CD4-positive, alpha-beta memory T cell (primary cell): ENCODE measurements around the gene RSKR. TPM values are rescaled to one million over a fixed set of nuclear protein-coding genes. Genes with fewer than 3 reads are reported as not detected.
"Not testable (repeated sequence)": the region's sequence is repeated elsewhere in the genome, so short reads cannot be mapped to it uniquely, and the experiment has no call there.

Source experiments
- CTCF ChIA-PET: fragments of 350-600 bp; sonication (Branson Sonifier 250); formaldehyde crosslinking; loops from one replicate; lab custom pipeline; 2021; ENCODE audit warnings: inconsistent platforms; ENCODE audit not compliant: partially characterized antibody; lab: Charles Lee
- POLR2A ChIA-PET: fragments of 350-600 bp; sonication (Branson Sonifier 250); formaldehyde crosslinking; loops from one replicate; lab custom pipeline; 2021; ENCODE audit not compliant: partially characterized antibody; lab: Charles Lee
- DNase-seq, 5 donors: peaks; one replicate each; pipeline versions ENCODE4 v3.0.0 to v3.0.0-alpha.2; 2020 to 2022; ENCODE audit warnings: mixed read lengths in 1 of 5
- H3K27ac ChIP-seq: one replicate; pipeline ENCODE4 v1.7.0; 2013; ENCODE audit warnings: low read depth, low read length
- H3K27me3 ChIP-seq: 2 replicates; pipeline ENCODE4 v1.7.0; 2013; ENCODE audit warnings: mild to moderate bottlenecking, low read length, moderate library complexity; ENCODE audit not compliant: insufficient read depth
- H3K36me3 ChIP-seq: 2 replicates; pipeline ENCODE4 v1.7.0; 2013; ENCODE audit warnings: mild to moderate bottlenecking, low read length, moderate library complexity; ENCODE audit not compliant: insufficient read depth
- H3K4me1 ChIP-seq: 2 replicates; pipeline ENCODE4 v1.7.0; 2013; ENCODE audit warnings: mild to moderate bottlenecking, low read length, moderate library complexity; ENCODE audit not compliant: insufficient read depth
- H3K4me3 ChIP-seq, 2 donors: one replicate each; pipeline ENCODE4 v1.7.0; 2013; ENCODE audit warnings: low read length in 2 of 2, mild to moderate bottlenecking in 1 of 2
- H3K9me3 ChIP-seq, 2 donors: one replicate each; pipeline ENCODE4 v1.7.0; 2013; ENCODE audit warnings: low read length in 2 of 2, control low read depth in 1 of 2; ENCODE audit not compliant: control insufficient read depth in 1 of 2
- H3K27ac Mint-ChIP-seq, 7 donors: one replicate each; pipeline ENCODE4 v1.8.0; 2020 to 2021; ENCODE audit warnings: mixed read lengths in 7 of 7, mild to moderate bottlenecking in 6 of 7, inconsistent platforms in 3 of 7, moderate library complexity in 3 of 7
- H3K27me3 Mint-ChIP-seq, 2 donors: one replicate each; pipeline ENCODE4 v1.8.0; 2020 to 2021; ENCODE audit warnings: mixed read lengths in 2 of 2
- H3K36me3 Mint-ChIP-seq, 2 donors: one replicate each; pipeline ENCODE4 v1.8.0; 2020 to 2021; ENCODE audit warnings: mixed read lengths in 2 of 2, inconsistent platforms in 1 of 2, mild to moderate bottlenecking in 1 of 2
- H3K4me1 Mint-ChIP-seq, 4 donors: one replicate each; pipeline ENCODE4 v1.8.0; 2020 to 2021; ENCODE audit warnings: mixed read lengths in 4 of 4, mild to moderate bottlenecking in 1 of 4
- H3K4me3 Mint-ChIP-seq, 8 donors: one replicate each; pipeline ENCODE4 v1.8.0; 2020 to 2021; ENCODE audit warnings: mixed read lengths in 8 of 8, mild to moderate bottlenecking in 7 of 8, moderate library complexity in 6 of 8, inconsistent platforms in 3 of 8
- H3K9me3 Mint-ChIP-seq, 8 donors: one replicate each; pipeline ENCODE4 v1.8.0; 2020 to 2021; ENCODE audit warnings: mixed read lengths in 8 of 8, mild to moderate bottlenecking in 5 of 8, inconsistent platforms in 3 of 8, moderate library complexity in 1 of 8
- intact Hi-C: fragments of 100-400 bp; cut with micrococcal nuclease; formaldehyde crosslinking; loops from one replicate; pipeline ENCODE4 v1.15.1; 2023
- polyA plus RNA-seq, 2 donors: library from polyadenylated mRNA; unstranded; fragments of 300-500 nt; fragmentation: Illumina TruSeq; gene quantifications; one replicate each; pipeline ENCODE4 v1.2.3, GENCODE V29; 2021
- total RNA-seq, 2 experiments: library from RNA; stranded (reverse); gene quantifications; one replicate each; pipeline ENCODE4 v1.2.3, GENCODE V29; 2021

The RSKR gene
- total and polyA plus RNA-seq, 4 experiments from 2014 or later = 27.2 to 29.6 TPM; not detected in 2

DNA sequence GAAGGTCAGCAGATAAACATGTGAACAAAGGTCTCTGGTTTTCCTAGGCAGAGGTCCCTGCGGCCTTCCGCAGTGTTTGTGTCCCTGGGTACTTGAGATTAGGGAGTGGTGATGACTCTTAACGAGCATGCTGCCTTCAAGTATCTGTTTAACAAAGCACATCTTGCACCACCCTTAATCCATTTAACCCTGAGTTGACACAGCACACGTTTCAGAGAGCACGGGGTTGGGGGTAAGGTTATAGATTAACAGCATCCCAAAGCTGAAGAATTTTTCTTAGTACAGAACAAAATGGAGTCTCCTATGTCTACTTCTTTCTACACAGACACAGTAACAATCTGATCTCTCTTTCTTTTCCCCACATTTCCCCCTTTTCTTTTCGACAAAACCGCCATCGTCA is 44.4 kb upstream of the RSKR start:
- H3K4me3 ChIP-seq, POLR2A ChIA-PET, DNase-seq, H3K27me3 Mint-ChIP-seq, H3K9me3 Mint-ChIP-seq, H3K9me3 ChIP-seq, H3K27me3 ChIP-seq, H3K36me3 ChIP-seq, H3K27ac ChIP-seq, intact Hi-C loops: not testable (repeated sequence)
- peaks cover 28 to 48% (median 38%) of the 10 kb centered on the region in 4 donors for H3K4me1 Mint-ChIP-seq
- peaks cover 23% of the 10 kb centered on the region for H3K4me1 ChIP-seq
- H3K36me3 Mint-ChIP-seq = peaks cover 9 to 46% of the 10 kb centered on the region in 2 donors
- peak overlapping the region in 2 of 7 donors; percentile 41 to 68 for H3K27ac Mint-ChIP-seq
- peak overlapping the region in 1 of 8 donors; percentile 17 for H3K4me3 Mint-ChIP-seq
- CTCF ChIA-PET = interaction anchor here (1.2 kb wide), 1 partner anchor 11 kb away, joined by 3 read pairs; no protein-coding TSS in a partner anchor

DNA sequence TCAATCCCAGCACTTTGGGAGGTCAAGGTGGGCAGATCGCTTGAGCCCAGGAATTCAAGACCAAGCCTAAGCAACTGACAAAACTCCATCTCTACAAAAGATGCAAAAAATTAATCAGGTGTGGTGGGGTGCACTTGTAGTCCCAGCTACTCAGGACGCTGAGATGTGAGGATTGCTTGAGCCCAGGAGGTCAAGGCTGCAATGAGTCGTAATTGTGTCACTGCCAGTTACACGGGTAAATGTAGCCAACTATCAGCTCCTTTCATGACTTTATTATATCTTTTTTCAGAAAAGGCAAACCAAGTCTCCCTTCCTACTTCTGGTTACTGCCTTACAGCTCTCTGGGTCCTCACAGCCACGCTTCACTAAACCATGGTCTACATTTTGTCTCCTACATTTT is 43.8 kb upstream of the RSKR start:
- Histone ChIP-seq H3K4me3 (no peak overlapping the region), H3K27me3 (no peaks in the 10 kb centered on the region), H3K36me3 (peaks cover 11% of the 10 kb centered on the region), H3K27ac (no peak overlapping the region), H3K4me1 (peaks cover 18% of the 10 kb centered on the region), H3K9me3 (no peaks in the 10 kb centered on the region)
- intact Hi-C loops = no loop called here
- Mint-ChIP-seq H3K27ac (peak overlapping the region in 4 of 7 donors; percentile 15 to 74 (median 66)), H3K27me3 (no peaks in the 10 kb centered on the region), H3K4me3 (no peak overlapping the region), H3K4me1 (peaks cover 26 to 47% (median 34%) of the 10 kb centered on the region in 4 donors), H3K36me3 (peaks cover 9 to 48% of the 10 kb centered on the region in 2 donors), H3K9me3 (no peaks in the 10 kb centered on the region)
- POLR2A ChIA-PET = interaction anchor here (0.6 kb wide), 1 partner anchor 232 kb away, joined by 3 read pairs; no protein-coding TSS in a partner anchor
- no peak for DNase-seq
- CTCF ChIA-PET = interaction anchor here (1.2 kb wide), 1 partner anchor 11 kb away, joined by 3 read pairs; no protein-coding TSS in a partner anchor

DNA sequence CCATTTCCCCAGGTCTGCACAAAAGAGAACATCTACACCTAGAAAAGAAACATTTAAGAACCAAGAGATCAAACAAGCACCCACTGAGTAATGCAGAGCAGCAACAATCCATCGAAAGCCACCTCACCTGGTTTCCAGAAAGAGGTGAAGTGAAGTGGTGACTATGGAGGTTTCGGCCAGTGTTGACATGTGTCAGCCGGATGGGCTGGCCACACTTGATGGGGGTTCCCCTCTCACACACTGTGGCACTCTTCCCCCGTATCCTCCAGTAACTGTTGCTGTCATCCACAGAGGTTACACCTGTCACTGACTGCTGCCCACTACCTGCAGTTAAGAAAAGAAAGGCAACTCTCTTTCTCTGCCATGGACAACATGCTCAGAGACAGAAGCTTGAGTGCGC is 41.2 kb upstream of the RSKR start:
- H3K9me3 ChIP-seq = no peaks in the 10 kb centered on the region
- H3K4me1 ChIP-seq = peaks cover 2% of the 10 kb centered on the region
- Mint-ChIP-seq H3K9me3 (no peaks in the 10 kb centered on the region), H3K36me3 (peaks cover 9 to 40% of the 10 kb centered on the region in 2 donors), H3K27ac (peak overlapping the region in 3 of 7 donors; percentile 1 to 48 (median 18)), H3K4me1 (peaks cover 14 to 25% (median 18%) of the 10 kb centered on the region in 4 donors), H3K4me3 (no peak overlapping the region), H3K27me3 (no peaks in the 10 kb centered on the region)
- H3K27me3 ChIP-seq = no peaks in the 10 kb centered on the region
- CTCF ChIA-PET = no interaction called here
- H3K27ac ChIP-seq = no peak overlapping the region
- H3K4me3 ChIP-seq = no peak overlapping the region
- DNase-seq = no peak
- peaks cover 24% of the 10 kb centered on the region for H3K36me3 ChIP-seq
- intact Hi-C loops = no loop called here
- POLR2A ChIA-PET = interaction anchor here (1.6 kb wide), 1 partner anchor 10 kb away, joined by 8 read pairs; the partner anchor contains the start of gene BLTP2

DNA sequence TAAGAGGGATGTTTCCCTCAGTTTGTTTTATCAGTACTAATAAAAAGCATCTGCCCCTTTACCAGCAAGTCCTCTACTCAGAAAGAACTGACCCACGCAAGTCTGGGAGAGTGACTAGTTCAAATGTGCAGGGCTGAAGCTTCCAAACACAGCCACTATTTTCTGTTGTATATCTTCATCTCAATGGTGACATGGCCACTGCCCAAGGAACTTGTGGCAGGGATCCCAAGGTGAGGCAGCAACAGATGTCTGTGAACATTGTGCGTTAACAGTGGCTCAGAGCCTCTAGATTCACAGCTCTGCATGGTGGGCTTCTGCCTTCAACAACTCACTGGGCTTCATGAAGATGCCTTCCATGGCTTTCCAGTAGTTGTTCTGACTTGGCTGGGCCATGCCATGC is 34.7 kb upstream of the RSKR start:
- Mint-ChIP-seq H3K4me3 (no peak overlapping the region), H3K9me3 (no peaks in the 10 kb centered on the region), H3K36me3 (peaks cover 6 to 41% of the 10 kb centered on the region in 2 donors), H3K4me1 (peaks cover 22 to 34% (median 26%) of the 10 kb centered on the region in 4 donors), H3K27me3 (no peaks in the 10 kb centered on the region), H3K27ac (peak overlapping the region in 1 of 7 donors; percentile 41)
- H3K27me3 ChIP-seq = no peaks in the 10 kb centered on the region
- DNase-seq = no peak
- H3K27ac ChIP-seq = no peak overlapping the region
- H3K4me1 ChIP-seq = peaks cover 32% of the 10 kb centered on the region
- no peak overlapping the region for H3K4me3 ChIP-seq
- intact Hi-C loops = loop anchor here (5.0 kb wide), 1 partner anchor 304 kb away; the partner anchor contains the start of gene PHF12
- ChIA-PET CTCF (interaction anchor here (0.6 to 2.4 kb wide), 3 partner anchors 27 to 80 kb away, joined by 3 to 9 read pairs (median 4); partner anchors contain the start of gene NEK8), POLR2A (interaction anchor here (0.8 to 2.3 kb wide), 2 partner anchors 13 to 49 kb away, joined by 3 to 14 read pairs; partner anchors contain the start of genes SDF2 and SUPT6H)
- no peaks in the 10 kb centered on the region for H3K9me3 ChIP-seq
- peaks cover 29% of the 10 kb centered on the region for H3K36me3 ChIP-seq

DNA sequence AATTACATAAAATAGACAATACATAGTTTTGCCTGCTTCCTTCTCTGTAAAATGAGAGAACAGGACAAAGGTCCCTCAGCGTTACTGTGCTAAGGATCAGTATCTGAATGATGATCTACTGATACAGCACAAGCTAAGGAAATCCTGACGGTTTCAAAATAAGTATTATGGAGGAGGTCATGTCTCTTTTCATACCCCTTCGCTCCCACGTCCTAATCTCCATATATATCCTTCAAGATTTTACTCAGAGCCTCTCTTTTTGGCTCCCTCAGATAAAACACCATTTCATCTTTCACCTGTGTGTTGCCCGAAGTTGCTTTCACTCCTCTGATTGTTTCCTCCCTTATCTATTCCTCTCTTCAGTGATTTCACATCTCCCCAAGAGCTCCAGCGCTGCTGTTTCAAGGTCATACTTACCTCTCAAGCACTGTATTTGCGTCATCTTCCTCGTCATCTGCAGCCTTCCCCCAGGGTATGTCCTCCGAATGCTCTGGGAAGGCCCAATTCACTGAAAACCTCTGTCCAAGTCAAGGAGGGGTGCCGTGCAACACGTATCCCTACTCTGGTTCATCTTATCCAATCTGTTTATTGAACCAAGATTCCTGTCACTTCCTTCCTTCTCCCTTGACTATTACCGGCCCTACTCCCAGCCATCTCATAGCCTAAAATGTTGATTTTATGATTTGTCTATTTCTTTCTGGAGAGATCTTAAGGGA is 32.2 kb upstream of the RSKR start:
- intact Hi-C loops = loop anchor here (2.0 to 5.0 kb wide), 4 partner anchors 73 to 471 kb away; partner anchors contain the start of genes PHF12, RPL23A and TLCD1
- peak overlapping the region in 1 of 2 donors; percentile 33 for H3K4me3 ChIP-seq
- H3K36me3 ChIP-seq = peaks cover 38% of the 10 kb centered on the region
- peaks cover 47% of the 10 kb centered on the region for H3K4me1 ChIP-seq
- H3K4me3 Mint-ChIP-seq = peak overlapping the region; percentile 78 to 93 (median 86)
- peak overlapping the region; percentile 93 to 99 (median 98) for H3K27ac Mint-ChIP-seq
- peaks cover 21 to 42% of the 10 kb centered on the region in 2 donors for H3K36me3 Mint-ChIP-seq
- H3K27me3 Mint-ChIP-seq = no peaks in the 10 kb centered on the region
- CTCF ChIA-PET = interaction anchor here (0.6 to 6.0 kb wide), 14 partner anchors 12 to 307 kb away, joined by 3 to 51 read pairs (median 5); partner anchors contain the start of genes NEK8, PROCA1, RPL23A and SDF2
- H3K9me3 Mint-ChIP-seq = no peaks in the 10 kb centered on the region
- peak in 3 of 5 donors; percentile 2 to 53 (median 25) for DNase-seq
- POLR2A ChIA-PET = interaction anchor here (0.5 to 3.7 kb wide), 13 partner anchors 16 to 311 kb away, joined by 3 to 77 read pairs (median 6); partner anchors contain the start of genes ALDOC, IFT20, NEK8 and PHF12
- no peaks in the 10 kb centered on the region for H3K9me3 ChIP-seq
- peaks cover 28 to 43% (median 35%) of the 10 kb centered on the region in 4 donors for H3K4me1 Mint-ChIP-seq
- H3K27ac ChIP-seq = peak overlapping the region; percentile 91
- H3K27me3 ChIP-seq = no peaks in the 10 kb centered on the region

DNA sequence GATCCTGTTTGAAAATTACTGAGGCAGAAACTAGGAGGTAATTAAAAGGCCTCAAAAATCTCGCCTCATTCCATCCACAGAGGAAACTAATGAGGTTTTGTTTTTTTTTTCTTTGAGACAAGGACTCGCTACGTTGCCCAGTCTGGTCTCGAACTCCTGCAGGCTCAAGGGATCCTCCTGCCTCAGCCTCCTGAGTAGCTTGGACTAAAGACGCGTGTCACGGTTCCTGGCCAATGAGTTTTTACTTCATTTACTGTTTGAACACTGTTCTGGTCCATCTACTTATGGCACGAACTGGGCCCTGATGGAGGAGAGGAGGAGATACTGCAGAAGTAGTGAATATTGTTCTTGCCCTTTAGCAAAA is 31.6 kb upstream of the RSKR start:
- Mint-ChIP-seq H3K9me3 (no peaks in the 10 kb centered on the region), H3K4me3 (peak overlapping the region; percentile 78 to 93 (median 86)), H3K27ac (peak overlapping the region; percentile 93 to 99 (median 98)), H3K36me3 (peaks cover 25 to 47% of the 10 kb centered on the region in 2 donors), H3K4me1 (peaks cover 28 to 43% (median 36%) of the 10 kb centered on the region in 4 donors), H3K27me3 (no peaks in the 10 kb centered on the region)
- peak overlapping the region; percentile 45 to 81 for H3K4me3 ChIP-seq
- ChIA-PET POLR2A (interaction anchor here (0.6 to 3.7 kb wide), 19 partner anchors 10 to 1690 kb away, joined by 3 to 77 read pairs (median 7); partner anchors contain the start of genes IFT20, NEK8, PHF12 and PIGS), CTCF (interaction anchor here (0.6 to 6.0 kb wide), 9 partner anchors 16 to 118 kb away, joined by 3 to 51 read pairs (median 5); partner anchors contain the start of genes NEK8, PROCA1, RPL23A and SDF2)
- peaks cover 47% of the 10 kb centered on the region for H3K4me1 ChIP-seq
- DNase-seq = no peak
- peaks cover 39% of the 10 kb centered on the region for H3K36me3 ChIP-seq
- H3K27me3 ChIP-seq = no peaks in the 10 kb centered on the region
- H3K27ac ChIP-seq = peak overlapping the region; percentile 91
- intact Hi-C loops = loop anchor here (1.0 to 5.0 kb wide), 3 partner anchors 16 to 307 kb away; partner anchors contain the start of genes PHF12, SDF2 and SPAG5
- H3K9me3 ChIP-seq = no peaks in the 10 kb centered on the region
